Testis (tissue), 3 donors: ENCODE data around the gene WBP11. TPM values are rescaled to one million over a fixed set of nuclear protein-coding genes. Genes with fewer than 3 reads are reported as not detected.

Experiments
- DNase-seq: peaks from one replicate; pipeline ENCODE4 v3.0.0-alpha.2; 2019
- H3K27ac ChIP-seq, 2 donors: fragments of 200-600 bp; sonication (generic); one replicate each; pipeline ENCODE4 v1.5.1; 2019
- H3K27me3 ChIP-seq: fragments of 200-600 bp; sonication (generic); one replicate; pipeline ENCODE4 v1.5.1; 2019
- H3K36me3 ChIP-seq: fragments of 200-600 bp; sonication (generic); one replicate; pipeline ENCODE4 v1.5.1; 2017; ENCODE audit warnings: low read depth; ENCODE audit errors: missing control alignments
- H3K4me1 ChIP-seq: fragments of 200-600 bp; sonication (generic); one replicate; pipeline ENCODE4 v1.5.1; 2019
- H3K4me3 ChIP-seq, 2 donors: fragments of 200-600 bp; sonication (generic); one replicate each; pipeline ENCODE4 v1.5.1; 2017 to 2019
- H3K9me3 ChIP-seq: fragments of 200-600 bp; sonication (generic); one replicate; pipeline ENCODE4 v1.5.1; 2017
- CTCF ChIP-seq, 3 experiments: fragments of 450-650 bp in 2 of 3; fragments of 200-600 bp in 1 of 3; sonication (generic) in 1 of 3; IDR thresholded peaks; one replicate each; pipeline ENCODE4 v1.5.1; 2016 to 2019; ENCODE audit warnings: antibody characterized with exemption in 3 of 3, mild to moderate bottlenecking in 2 of 3, moderate library complexity in 1 of 3
- POLR2A ChIP-seq: fragments of 450-650 bp; IDR thresholded peaks from one replicate; pipeline ENCODE4 v1.6.1; 2017; ENCODE audit warnings: antibody characterized with exemption, mild to moderate bottlenecking, moderate library complexity
- WGBS, 2 donors: methylation state at CpG; one replicate each; pipeline ENCODE4 v1.1.5; 2018; 5-methylcytosine and 5-hydroxymethylcytosine counted together
- intact Hi-C: fragments of 100-400 bp; cut with DNase I; formaldehyde crosslinking; loops from one replicate; pipeline ENCODE4 v1.15.1; 2023; ENCODE audit warnings: low total_unique reads
- polyA plus RNA-seq: library from polyadenylated mRNA; stranded (reverse); fragments of 350-450 nt; fragmentation: Illumina TruSeq; extraction: RNeasy Lipid Tissue Mini Kit (QIAGEN cat#74804); gene quantifications from one replicate; pipeline ENCODE4 v1.2.3, GENCODE V29; 2014; ENCODE audit warnings: low read depth, low replicate concordance; ENCODE audit not compliant: insufficient read depth
- total RNA-seq, 2 donors: library from RNA; depleted of rRNA; stranded (reverse); fragments of >200 nt; gene quantifications; one replicate each; pipeline ENCODE4 v1.2.3, GENCODE V29; 2016

The WBP11 gene
- total and polyA plus RNA-seq, 3 donors from 2014 or later = 37.8 to 117 (median 41.7) TPM

- DNase-seq = no peak
- WGBS, 2 donors = 94 to 95% methylated on average over 2 of the region's 2 CpGs
- H3K9me3 ChIP-seq = no peaks in the 10 kb centered on the region
- no peaks in the 10 kb centered on the region for H3K27me3 ChIP-seq
- TF ChIP-seq CTCF (IDR thresholded peaks at IDR 0.05) (no peak), POLR2A (no peak)
- intact Hi-C loops = no loop called here
- H3K27ac ChIP-seq = no peak overlapping the region
- H3K4me1 ChIP-seq = no peaks in the 10 kb centered on the region
- no peak overlapping the region for H3K4me3 ChIP-seq
- no peaks in the 10 kb centered on the region for H3K36me3 ChIP-seq
These were observed 8.2 kb upstream of the WBP11 start for GRCh38 chr12:14811486-14811885.

- Histone ChIP-seq H3K27ac (no peak overlapping the region), H3K36me3 (no peaks in the 10 kb centered on the region), H3K27me3 (no peaks in the 10 kb centered on the region), H3K4me1 (no peaks in the 10 kb centered on the region), H3K9me3 (no peaks in the 10 kb centered on the region), H3K4me3 (no peak overlapping the region)
- 87 to 92% methylated on average over 1 of the region's 1 CpG for WGBS, 2 donors
- DNase-seq = no peak
- intact Hi-C loops = no loop called here
- no peak for TF ChIP-seq CTCF (IDR thresholded peaks at IDR 0.05)
These were observed 7.7 kb upstream of the WBP11 start for GRCh38 chr12:14810953-14811483.

GRCh38 chr12:14810167-14810952, 7.1 kb upstream of the WBP11 start:
- Histone ChIP-seq H3K27ac (no peak overlapping the region), H3K27me3 (no peaks in the 10 kb centered on the region), H3K9me3 (no peaks in the 10 kb centered on the region), H3K4me3 (no peak overlapping the region), H3K4me1 (no peaks in the 10 kb centered on the region), H3K36me3 (no peaks in the 10 kb centered on the region)
- no peak for TF ChIP-seq CTCF (IDR thresholded peaks at IDR 0.05)
- TF ChIP-seq POLR2A = no peak
- intact Hi-C loops = no loop called here
- no peak for DNase-seq
- 91 to 95% methylated on average over 5 of the region's 5 CpGs for WGBS, 2 donors

- H3K4me1 ChIP-seq = peaks cover 10% of the 10 kb centered on the region
- 0 to 1% methylated on average over 12 of the region's 12 CpGs for WGBS, 2 donors
- TF ChIP-seq POLR2A (no peak), CTCF (IDR thresholded peaks at IDR 0.05) (no peak)
- H3K27ac ChIP-seq = peak overlapping the region; percentile 93 to 96
- no peaks in the 10 kb centered on the region for H3K9me3 ChIP-seq
- H3K36me3 ChIP-seq = no peaks in the 10 kb centered on the region
- DNase-seq = no peak
- peak overlapping the region; percentile 87 to 94 for H3K4me3 ChIP-seq
- no peaks in the 10 kb centered on the region for H3K27me3 ChIP-seq
- intact Hi-C loops = no loop called here
These were observed 517 bp upstream of the WBP11 start for GRCh38 chr12:14803830-14804160.

- no peak for DNase-seq
- WGBS, 2 donors = 0% methylated on average over 7 of the region's 7 CpGs
- intact Hi-C loops = no loop called here
These were observed 612 bp downstream of the WBP11 start for GRCh38 chr12:14802721-14803010.

More at GRCh38 chr12:14802721-14803010, 612 bp downstream of the WBP11 start:
- H3K4me3 ChIP-seq = peak overlapping the region; percentile 87 to 94
- H3K9me3 ChIP-seq = no peaks in the 10 kb centered on the region
- no peaks in the 10 kb centered on the region for H3K27me3 ChIP-seq
- H3K27ac ChIP-seq = peak overlapping the region; percentile 93 to 96
- H3K36me3 ChIP-seq = no peaks in the 10 kb centered on the region
- peaks cover 10% of the 10 kb centered on the region for H3K4me1 ChIP-seq
- TF ChIP-seq POLR2A = no peak
- TF ChIP-seq CTCF (IDR thresholded peaks at IDR 0.05) = no peak
